HepG2 (cell line): ENCODE data around the gene FRMD8. TPM values are rescaled to one million over a fixed set of nuclear protein-coding genes. Genes with fewer than 3 reads are reported as not detected.
A peak's percentile ranks its signal among the peaks of the same experiment; 100 is the strongest.

Experiments
- ATAC-seq: fragments of 200-7000 bp; cut with Tn5 transposase; 3 replicates; pipeline ENCODE4 v1.9.1; 2020; ENCODE audit warnings: mild to moderate bottlenecking, moderate library complexity
- BruUV-seq: library from RNA; stranded (reverse); fragments of 400-500 nt; replicated peaks from 2 replicates; lab custom pipeline; 2021; lab: Mats Ljungman, UMichigan
- CTCF ChIA-PET: fragments of 300-600 bp; formaldehyde crosslinking; extraction: SDS; loops from one replicate; lab custom pipeline; 2021; ENCODE audit warnings: low total read pairs, inconsistent platforms, low intra/inter-chr PET ratio; lab: Yijun Ruan, JAX
- POLR2A ChIA-PET: fragments of 350-600 bp; sonication (Branson Sonifier 250); formaldehyde crosslinking; loops from one replicate; lab custom pipeline; 2020; ENCODE audit warnings: antibody characterized with exemption, inconsistent platforms; lab: Yijun Ruan, JAX
- DNase-seq: peaks from one replicate; pipeline ENCODE4 v3.0.0-alpha.2; 2015; ENCODE audit warnings: low spot score
- FAIRE-seq: peaks from 3 replicates; lab custom pipeline; 2011; peaks lifted over from hg19 to GRCh38; lab: Jason Lieb, UNC
- H2AFZ ChIP-seq: one replicate; pipeline ENCODE4 v1.6.1; 2011; ENCODE audit warnings: low read length, inconsistent platforms
- H3K27ac ChIP-seq: fragments of 300-600 bp; 3 replicates; pipeline ENCODE4 v1.8.0; 2011; ENCODE audit warnings: mixed run types, mild to moderate bottlenecking, mixed read lengths, low read length, inconsistent platforms; ENCODE audit not compliant: insufficient read depth; ENCODE audit errors: extremely low read length
- H3K27me3 ChIP-seq, 2 experiments: fragments of 200-600 bp in 1 of 2; 2 replicates in 1 of 2; 3 replicates in 1 of 2; pipeline versions ENCODE4 v1.6.0 to v1.8.0; 2011; ENCODE audit warnings: low read length in 2 of 2, mild to moderate bottlenecking in 2 of 2, moderate library complexity in 2 of 2, inconsistent platforms in 1 of 2; ENCODE audit not compliant: insufficient read depth in 2 of 2, control insufficient read depth in 1 of 2
- H3K36me3 ChIP-seq, 2 experiments: fragments of 200-600 bp in 1 of 2; replicated peaks in 1 of 2; 2 replicates in 1 of 2; 3 replicates in 1 of 2; pipeline versions ENCODE4 v1.5.1 to v1.8.0; 2011; ENCODE audit warnings: low read length in 2 of 2, inconsistent platforms in 1 of 2; ENCODE audit not compliant: insufficient read depth in 2 of 2, control insufficient read depth in 1 of 2
- H3K4me1 ChIP-seq: 2 replicates; pipeline ENCODE4 v1.5.1; 2012; ENCODE audit warnings: low read length, inconsistent platforms; ENCODE audit not compliant: insufficient read depth
- H3K4me2 ChIP-seq: 2 replicates; pipeline ENCODE4 v1.6.0; 2011; ENCODE audit warnings: low read depth, low read length, inconsistent platforms
- H3K4me3 ChIP-seq, 3 experiments: fragments of 200-600 bp in 1 of 3; sonication (generic), shearing (Covaris generic) in 1 of 3; replicated peaks in 1 of 3; 2 replicates each; pipeline ENCODE4 v1.5.1; 2011 to 2016; ENCODE audit warnings: low read length in 3 of 3, inconsistent platforms in 2 of 3, low read depth in 2 of 3, mild to moderate bottlenecking in 2 of 3, control low read depth in 1 of 3, mixed read lengths in 1 of 3; ENCODE audit not compliant: insufficient read depth in 1 of 3
- H3K79me2 ChIP-seq: one replicate; pipeline ENCODE4 v1.6.1; 2011; ENCODE audit warnings: low read length, inconsistent platforms; ENCODE audit not compliant: insufficient read depth
- H3K9ac ChIP-seq: 2 replicates; pipeline ENCODE4 v1.6.0; 2011; ENCODE audit warnings: mild to moderate bottlenecking, low read depth, low read length, inconsistent platforms; ENCODE audit not compliant: insufficient read depth
- H3K9me3 ChIP-seq: 2 replicates; pipeline ENCODE4 v1.5.1; 2012; ENCODE audit warnings: mild to moderate bottlenecking, low read length
- H4K20me1 ChIP-seq: 2 replicates; pipeline ENCODE4 v1.6.0; 2011; ENCODE audit warnings: inconsistent platforms, mild to moderate bottlenecking, low read length, moderate library complexity; ENCODE audit not compliant: insufficient read depth
- EHMT2 ChIP-seq: fragments of 200-600 bp; sonication (generic); IDR thresholded peaks from 2 replicates; pipeline ENCODE4 v1.7.0; 2017; ENCODE audit warnings: antibody characterized with exemption, low read depth, low read length, borderline replicate concordance
- GMEB2 ChIP-seq: IDR thresholded peaks from 2 replicates; pipeline ENCODE4 v1.6.1; 2016; ENCODE audit warnings: missing biosample characterization, missing genetic modification reagents, low read depth
- GZF1 ChIP-seq: sonication (generic); formaldehyde crosslinking; IDR thresholded peaks from 2 replicates; pipeline ENCODE4 v1.5.1; 2020; ENCODE audit warnings: mild to moderate bottlenecking, missing genetic modification reagents
- HMG20A ChIP-seq: IDR thresholded peaks from 2 replicates; pipeline ENCODE4 v1.6.1; 2016; ENCODE audit warnings: borderline replicate concordance
- IRF9 ChIP-seq: sonication (generic); formaldehyde crosslinking; IDR thresholded peaks from 2 replicates; pipeline ENCODE4 v1.8.0; 2022; ENCODE audit warnings: missing genetic modification reagents, mild to moderate bottlenecking, borderline replicate concordance
- KLF6 ChIP-seq: IDR thresholded peaks from 2 replicates; pipeline ENCODE4 v1.8.0; 2016; ENCODE audit warnings: missing biosample characterization, missing genetic modification reagents
- MEIS1 ChIP-seq: sonication (generic); formaldehyde crosslinking; IDR thresholded peaks from 2 replicates; pipeline ENCODE4 v1.9.0; 2021; ENCODE audit warnings: mild to moderate bottlenecking, missing genetic modification reagents, moderate library complexity, borderline replicate concordance
- NCOA5 ChIP-seq: sonication (generic); formaldehyde crosslinking; IDR thresholded peaks from 2 replicates; pipeline ENCODE4 v1.4.0; 2020; ENCODE audit warnings: missing genetic modification reagents
- NONO ChIP-seq, 2 experiments: fragments of 450-650 bp in 1 of 2; sonication (generic) in 1 of 2; formaldehyde crosslinking in 1 of 2; IDR thresholded peaks in 1 of 2; conservative IDR thresholded peaks in 1 of 2; 2 replicates each; pipeline versions ENCODE4 v1.6.1 to v1.8.0; 2017 to 2022; ENCODE audit warnings: mild to moderate bottlenecking in 1 of 2, missing genetic modification reagents in 1 of 2, moderate library complexity in 1 of 2
- PAWR ChIP-seq: sonication (generic); formaldehyde crosslinking; IDR thresholded peaks from 2 replicates; pipeline ENCODE4 v1.4.0; 2020; ENCODE audit warnings: missing genetic modification reagents, mild to moderate bottlenecking, borderline replicate concordance
- POLR2A ChIP-seq, 2 experiments: IDR thresholded peaks; 2 replicates each; pipeline ENCODE4 v1.6.1; 2011; ENCODE audit warnings: low read depth in 2 of 2, low read length in 2 of 2, mild to moderate bottlenecking in 1 of 2, moderate library complexity in 1 of 2; ENCODE audit not compliant: insufficient read depth in 1 of 2
- RARA ChIP-seq: IDR thresholded peaks from 2 replicates; pipeline ENCODE4 v1.6.1; 2016; ENCODE audit warnings: missing genetic modification reagents, missing compliant biosample characterization
- RFX5 ChIP-seq: IDR thresholded peaks from 2 replicates; pipeline ENCODE4 v1.6.1; 2011; ENCODE audit warnings: low read depth, low read length, improper control_type of control experiment
- SP2 ChIP-seq: sonication (generic); formaldehyde crosslinking; IDR thresholded peaks from 2 replicates; pipeline ENCODE4 v1.5.1; 2020; ENCODE audit warnings: mild to moderate bottlenecking, missing genetic modification reagents
- SRSF1 ChIP-seq: fragments of 200-400 bp; formaldehyde crosslinking; optimal IDR thresholded peaks from 2 replicates; pipeline ENCODE3; 2017; ENCODE audit warnings: mild to moderate bottlenecking, low read depth, low read length, moderate library complexity
- ZNF282 ChIP-seq: fragments of 450-650 bp; IDR thresholded peaks from 2 replicates; pipeline ENCODE4 v1.6.1; 2018; ENCODE audit not compliant: partially characterized antibody
- ZNF569 ChIP-seq: sonication (generic); formaldehyde crosslinking; IDR thresholded peaks from 2 replicates; pipeline ENCODE4 v1.5.0; 2020; ENCODE audit warnings: mild to moderate bottlenecking, missing genetic modification reagents, moderate library complexity, borderline replicate concordance
- ZNF598 ChIP-seq: sonication (generic); formaldehyde crosslinking; IDR thresholded peaks from 2 replicates; pipeline ENCODE4 v1.5.1; 2020; ENCODE audit warnings: mild to moderate bottlenecking, missing genetic modification reagents, borderline replicate concordance
- WGBS: methylation state at CpG from one replicate; pipeline ENCODE4 v1.1.6; 2017; ENCODE audit warnings: low lambda C conversion rate; 5-methylcytosine and 5-hydroxymethylcytosine counted together
- in situ Hi-C: cut with HindIII; loops from 2 replicates; pipeline ENCODE4 v1.10.0; 2017; ENCODE audit warnings: low pct_unique_long_range_greater_than_20kb; ENCODE audit not compliant: extremely low pct_ligation_motif_present
- intact Hi-C: fragments of 100-400 bp; cut with micrococcal nuclease; formaldehyde crosslinking; loops from one replicate; pipeline ENCODE4 v1.10.0; 2022; ENCODE audit not compliant: unreplicated experiment
- polyA plus RNA-seq, 8 experiments: library from polyadenylated mRNA; depleted of rRNA in 3 of 8; stranded (reverse) in 7 of 8; unstranded in 1 of 8; fragments of >200 nt; fragmentation: Illumina TruSeq in 4 of 8; extraction: Trizol in 4 of 8; gene quantifications; 2 replicates each; pipeline versions ENCODE4 v1.2.1 to v1.2.3, GENCODE V29; 2011 to 2016; ENCODE audit warnings: low read depth in 4 of 8, missing spikeins in 1 of 8, mixed read lengths in 1 of 8; ENCODE audit not compliant: insufficient read depth in 1 of 8
- total RNA-seq, 5 experiments: library from RNA; depleted of rRNA; stranded (reverse); fragments of >200 nt; fragmentation: Illumina TruSeq; extraction: Trizol; gene quantifications; 2 replicates each; pipeline ENCODE4 v1.2.3, GENCODE V29; 2016; ENCODE audit warnings: low read depth in 1 of 5
- TF ChIP-seq, protein P1 (sequence below): sonication (generic); formaldehyde crosslinking; IDR thresholded peaks from 2 replicates; pipeline ENCODE4 v1.4.0; 2020; ENCODE audit warnings: missing genetic modification reagents
- TF ChIP-seq, protein P2 (sequence below): sonication (generic); formaldehyde crosslinking; conservative IDR thresholded peaks from 2 replicates; pipeline ENCODE4 v1.8.0; 2022; ENCODE audit warnings: missing genetic modification reagents

Gene FRMD8
- total and polyA plus RNA-seq, 2 of the 13 experiments (the other 11 are each of a cell fraction or from before 2014, with no cell fraction given): 5.8 to 20.6 TPM

- Histone ChIP-seq H3K9ac (no peak overlapping the region), H3K4me3 (no peak overlapping the region), H3K9me3 (no peaks in the 10 kb centered on the region), H3K4me2 (no peak overlapping the region), H3K27ac (no peak overlapping the region), H3K36me3 (peaks cover 8 to 44% of the 10 kb centered on the region in 2 experiments; a peak in 4 of 5 replicates), H3K4me1 (peaks cover 87% of the 10 kb centered on the region), H2AFZ (no peak overlapping the region), H3K79me2 (peaks cover 66% of the 10 kb centered on the region), H4K20me1 (peaks cover 99% of the 10 kb centered on the region), H3K27me3 (no peaks in the 10 kb centered on the region)
- in situ Hi-C loops (no loop called here), intact Hi-C loops (no loop called here)
- ChIA-PET CTCF (interaction anchor here (1.9 kb wide), 1 partner anchor 18 kb away, joined by 20 read pairs; no protein-coding TSS in a partner anchor), POLR2A (interaction anchor here (1.1 to 4.9 kb wide), 4 partner anchors 11 to 100 kb away, joined by 4 to 38 read pairs (median 5); partner anchors contain the start of genes DPF2 and NEAT1)
- WGBS: 76% methylated on average over 6 of the region's 6 CpGs
- no TSS peak for BruUV-seq
- ATAC-seq: peak; percentile 0; the same call in 1 of the 3 replicates
- peak; percentile 12 for FAIRE-seq
- DNase-seq: no peak
- TF ChIP-seq ZNF569 (CRISPR knock-in tag) (no peak), ZNF282 (no peak), GZF1 (CRISPR knock-in tag) (no peak), NCOA5 (CRISPR knock-in tag) (no peak), RFX5 (no peak), ZNF598 (CRISPR knock-in tag) (no peak), KLF6 (CRISPR knock-in tag) (no peak), GMEB2 (no peak), PAWR (CRISPR knock-in tag) (no peak), SRSF1 (no peak), EHMT2 (no peak), SP2 (CRISPR knock-in tag) (no peak), NONO (IDR thresholded peaks at IDR 0.05) (no peak), NONO (CRISPR knock-in tag; conservative IDR thresholded peaks at IDR 0.05) (no peak), IRF9 (CRISPR knock-in tag) (no peak), RARA (no peak), HMG20A (CRISPR knock-in tag) (no peak), POLR2A (IDR thresholded peaks at IDR 0.05; ENCODE audit: insufficient read depth in 1 of 2, low read depth in 2 of 2, low read length in 2 of 2) (peak; percentile 59 to 82), MEIS1 (CRISPR knock-in tag) (no peak)
- TF ChIP-seq, protein P1, sequence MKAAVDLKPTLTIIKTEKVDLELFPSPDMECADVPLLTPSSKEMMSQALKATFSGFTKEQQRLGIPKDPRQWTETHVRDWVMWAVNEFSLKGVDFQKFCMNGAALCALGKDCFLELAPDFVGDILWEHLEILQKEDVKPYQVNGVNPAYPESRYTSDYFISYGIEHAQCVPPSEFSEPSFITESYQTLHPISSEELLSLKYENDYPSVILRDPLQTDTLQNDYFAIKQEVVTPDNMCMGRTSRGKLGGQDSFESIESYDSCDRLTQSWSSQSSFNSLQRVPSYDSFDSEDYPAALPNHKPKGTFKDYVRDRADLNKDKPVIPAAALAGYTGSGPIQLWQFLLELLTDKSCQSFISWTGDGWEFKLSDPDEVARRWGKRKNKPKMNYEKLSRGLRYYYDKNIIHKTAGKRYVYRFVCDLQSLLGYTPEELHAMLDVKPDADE (CRISPR knock-in tag): no peak
- TF ChIP-seq, protein P2, sequence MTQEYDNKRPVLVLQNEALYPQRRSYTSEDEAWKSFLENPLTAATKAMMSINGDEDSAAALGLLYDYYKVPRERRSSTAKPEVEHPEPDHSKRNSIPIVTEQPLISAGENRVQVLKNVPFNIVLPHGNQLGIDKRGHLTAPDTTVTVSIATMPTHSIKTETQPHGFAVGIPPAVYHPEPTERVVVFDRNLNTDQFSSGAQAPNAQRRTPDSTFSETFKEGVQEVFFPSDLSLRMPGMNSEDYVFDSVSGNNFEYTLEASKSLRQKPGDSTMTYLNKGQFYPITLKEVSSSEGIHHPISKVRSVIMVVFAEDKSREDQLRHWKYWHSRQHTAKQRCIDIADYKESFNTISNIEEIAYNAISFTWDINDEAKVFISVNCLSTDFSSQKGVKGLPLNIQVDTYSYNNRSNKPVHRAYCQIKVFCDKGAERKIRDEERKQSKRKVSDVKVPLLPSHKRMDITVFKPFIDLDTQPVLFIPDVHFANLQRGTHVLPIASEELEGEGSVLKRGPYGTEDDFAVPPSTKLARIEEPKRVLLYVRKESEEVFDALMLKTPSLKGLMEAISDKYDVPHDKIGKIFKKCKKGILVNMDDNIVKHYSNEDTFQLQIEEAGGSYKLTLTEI: no peak
Measured at GRCh38 chr11:65434057-65434666, 47.7 kb downstream of the FRMD8 start.
